Measurements from ENCODE around the gene ACOXL. TPM values are rescaled to one million over a fixed set of nuclear protein-coding genes. Genes with fewer than 3 reads are reported as not detected.
A peak's percentile ranks its signal among the peaks of the same experiment; 100 is the strongest.

Gene ACOXL
- polyA plus RNA-seq, 1 donor from 2014 or later = not detected

- Mint-ChIP-seq H3K9me3 (peaks cover 0 to 5% (median 1%) of the 10 kb centered on the region in 3 donors), H3K4me1 (peaks cover 0 to 1% (median 0%) of the 10 kb centered on the region in 3 donors), H3K4me3 (no peak overlapping the region), H3K36me3 (peaks cover 3% of the 10 kb centered on the region), H3K27ac (no peak overlapping the region), H3K27me3 (peaks cover 10% of the 10 kb centered on the region)
Observed at GRCh38 chr2:110788976-110789375, 56.6 kb downstream of the ACOXL start.

- Mint-ChIP-seq H3K27me3 (peaks cover 10% of the 10 kb centered on the region), H3K27ac (no peak overlapping the region), H3K4me3 (no peak overlapping the region), H3K36me3 (peaks cover 3% of the 10 kb centered on the region), H3K9me3 (peaks cover 0 to 5% (median 1%) of the 10 kb centered on the region in 3 donors), H3K4me1 (peaks cover 0 to 1% (median 0%) of the 10 kb centered on the region in 3 donors)
Observed at GRCh38 chr2:110789706-110790105, 57.3 kb downstream of the ACOXL start.

GRCh38 chr2:110790907-110791306 lies 58.5 kb downstream of the ACOXL start:
- Mint-ChIP-seq H3K27ac (no peak overlapping the region), H3K4me3 (no peak overlapping the region), H3K4me1 (peaks cover 0 to 1% (median 0%) of the 10 kb centered on the region in 3 donors), H3K36me3 (peaks cover 3% of the 10 kb centered on the region), H3K27me3 (peaks cover 12% of the 10 kb centered on the region), H3K9me3 (peaks cover 0 to 1% (median 0%) of the 10 kb centered on the region in 3 donors)

GRCh38 chr2:110791435-110791834 lies 59.1 kb downstream of the ACOXL start:
- Mint-ChIP-seq H3K4me1 (peaks cover 0 to 1% (median 0%) of the 10 kb centered on the region in 3 donors), H3K36me3 (peaks cover 3% of the 10 kb centered on the region), H3K4me3 (no peak overlapping the region), H3K9me3 (peaks cover 0 to 1% (median 0%) of the 10 kb centered on the region in 3 donors), H3K27ac (no peak overlapping the region), H3K27me3 (peaks cover 10% of the 10 kb centered on the region)

GRCh38 chr2:110793034-110793433 lies 60.7 kb downstream of the ACOXL start:
- H3K9me3 Mint-ChIP-seq = no peaks in the 10 kb centered on the region
- H3K27ac Mint-ChIP-seq = no peak overlapping the region
- peaks cover 17% of the 10 kb centered on the region for H3K27me3 Mint-ChIP-seq
- H3K36me3 Mint-ChIP-seq = no peaks in the 10 kb centered on the region
- peaks cover 0 to 1% (median 0%) of the 10 kb centered on the region in 3 donors for H3K4me1 Mint-ChIP-seq
- no peak overlapping the region for H3K4me3 Mint-ChIP-seq

GRCh38 chr2:110794390-110794789 lies 62.0 kb downstream of the ACOXL start:
- Mint-ChIP-seq H3K4me1 (peaks cover 0 to 1% (median 0%) of the 10 kb centered on the region in 3 donors), H3K27me3 (peaks cover 20% of the 10 kb centered on the region), H3K4me3 (no peak overlapping the region), H3K36me3 (no peaks in the 10 kb centered on the region), H3K27ac (no peak overlapping the region), H3K9me3 (no peaks in the 10 kb centered on the region)

GRCh38 chr2:110794951-110795350 lies 62.6 kb downstream of the ACOXL start:
- H3K36me3 Mint-ChIP-seq = no peaks in the 10 kb centered on the region
- H3K4me1 Mint-ChIP-seq = peaks cover 0 to 1% (median 0%) of the 10 kb centered on the region in 3 donors
- peaks cover 22% of the 10 kb centered on the region for H3K27me3 Mint-ChIP-seq
- H3K9me3 Mint-ChIP-seq = peaks cover 0 to 1% (median 0%) of the 10 kb centered on the region in 3 donors
- no peak overlapping the region for H3K4me3 Mint-ChIP-seq
- H3K27ac Mint-ChIP-seq = no peak overlapping the region

- no peak overlapping the region for H3K4me3 Mint-ChIP-seq
Observed at GRCh38 chr2:110796716-110797301, 64.4 kb downstream of the ACOXL start.

GRCh38 chr2:110799376-110799775 lies 67.0 kb downstream of the ACOXL start:
- Mint-ChIP-seq H3K36me3 (no peaks in the 10 kb centered on the region), H3K27ac (no peak overlapping the region), H3K4me1 (peaks cover 0 to 3% (median 1%) of the 10 kb centered on the region in 3 donors), H3K27me3 (peaks cover 41% of the 10 kb centered on the region), H3K4me3 (no peak overlapping the region), H3K9me3 (peaks cover 0 to 4% (median 3%) of the 10 kb centered on the region in 3 donors)

More at GRCh38 chr2:110796716-110797301, 64.4 kb downstream of the ACOXL start:
- H3K4me1 Mint-ChIP-seq = peaks cover 0 to 1% (median 0%) of the 10 kb centered on the region in 3 donors
- H3K9me3 Mint-ChIP-seq = peaks cover 0 to 3% (median 0%) of the 10 kb centered on the region in 3 donors
- H3K27ac Mint-ChIP-seq = no peak overlapping the region
- H3K27me3 Mint-ChIP-seq = peaks cover 28% of the 10 kb centered on the region
- no peaks in the 10 kb centered on the region for H3K36me3 Mint-ChIP-seq

GRCh38 chr2:110800611-110801402 lies 68.4 kb downstream of the ACOXL start:
- H3K4me3 Mint-ChIP-seq = no peak overlapping the region
- peaks cover 0 to 6% (median 6%) of the 10 kb centered on the region in 3 donors for H3K9me3 Mint-ChIP-seq
- H3K27me3 Mint-ChIP-seq = peaks cover 46% of the 10 kb centered on the region

GRCh38 chr2:110802208-110802932 lies 70.0 kb downstream of the ACOXL start:
- Mint-ChIP-seq H3K4me1 (peaks cover 8 to 17% (median 10%) of the 10 kb centered on the region in 3 donors), H3K9me3 (peaks cover 0 to 6% (median 6%) of the 10 kb centered on the region in 3 donors), H3K4me3 (no peak overlapping the region), H3K27me3 (peaks cover 53% of the 10 kb centered on the region), H3K27ac (no peak overlapping the region), H3K36me3 (no peaks in the 10 kb centered on the region)

More at GRCh38 chr2:110800611-110801402, 68.4 kb downstream of the ACOXL start:
- Mint-ChIP-seq H3K36me3 (no peaks in the 10 kb centered on the region), H3K4me1 (peaks cover 3 to 13% (median 10%) of the 10 kb centered on the region in 3 donors), H3K27ac (no peak overlapping the region)

GRCh38 chr2:110804433-110804832 lies 72.1 kb downstream of the ACOXL start:
- H3K36me3 Mint-ChIP-seq = no peaks in the 10 kb centered on the region
- peaks cover 8 to 17% (median 10%) of the 10 kb centered on the region in 3 donors for H3K4me1 Mint-ChIP-seq
- H3K4me3 Mint-ChIP-seq = no peak overlapping the region
- no peak overlapping the region for H3K27ac Mint-ChIP-seq
- H3K27me3 Mint-ChIP-seq = peaks cover 45% of the 10 kb centered on the region
- H3K9me3 Mint-ChIP-seq = peaks cover 0 to 6% (median 6%) of the 10 kb centered on the region in 3 donors

GRCh38 chr2:110804915-110805314 lies 72.5 kb downstream of the ACOXL start:
- Mint-ChIP-seq H3K36me3 (no peaks in the 10 kb centered on the region), H3K27me3 (peaks cover 43% of the 10 kb centered on the region), H3K4me3 (peak overlapping the region in 2 of 4 donors; percentile 39 to 72), H3K27ac (peak overlapping the region in 1 of 3 donors; percentile 59), H3K9me3 (peaks cover 0 to 6% (median 4%) of the 10 kb centered on the region in 3 donors), H3K4me1 (peaks cover 8 to 17% (median 10%) of the 10 kb centered on the region in 3 donors)

GRCh38 chr2:110805894-110806452 lies 73.6 kb downstream of the ACOXL start:
- H3K9me3 Mint-ChIP-seq = peaks cover 0 to 6% (median 3%) of the 10 kb centered on the region in 3 donors
- H3K27me3 Mint-ChIP-seq = peaks cover 39% of the 10 kb centered on the region
- no peaks in the 10 kb centered on the region for H3K36me3 Mint-ChIP-seq
- H3K4me3 Mint-ChIP-seq = no peak overlapping the region
- H3K4me1 Mint-ChIP-seq = peaks cover 8 to 17% (median 10%) of the 10 kb centered on the region in 3 donors
- H3K27ac Mint-ChIP-seq = peak overlapping the region in 1 of 3 donors; percentile 59
